Measurements from ENCODE around the gene TMC4. TPM values are rescaled to one million over a fixed set of nuclear protein-coding genes. Genes with fewer than 3 reads are reported as not detected.
"Not testable (repeated sequence)": the region's sequence is repeated elsewhere in the genome, so short reads cannot be mapped to it uniquely, and the experiment has no call there.

TMC4 gene
- total RNA-seq, 1 donor from 2014 or later = 2.6 TPM

DNA sequence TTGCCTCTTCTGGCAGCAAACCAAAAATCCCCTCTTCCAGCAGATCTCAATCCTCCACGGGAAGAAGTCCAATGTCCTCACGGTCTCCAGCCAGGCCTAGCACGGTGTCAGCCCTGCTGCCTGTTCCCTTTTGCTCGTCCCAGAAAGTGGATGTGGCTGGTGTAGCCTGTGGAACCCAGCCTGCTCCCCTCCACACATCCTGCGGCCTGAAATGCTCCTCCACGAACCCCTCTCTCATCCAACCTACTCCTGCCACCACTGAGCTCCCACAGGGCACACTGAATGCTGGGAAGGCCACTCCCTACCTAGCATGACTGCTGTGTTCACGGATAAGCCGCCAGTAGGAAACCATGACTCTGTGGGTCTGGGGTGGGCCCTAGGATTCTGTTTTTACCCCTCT lies 13.4 kb upstream of the TMC4 start:
- H3K9me3 Mint-ChIP-seq (ENCODE audit: unreplicated experiment) = no peaks in the 10 kb centered on the region
- peaks cover 32% of the 10 kb centered on the region for H3K36me3 Mint-ChIP-seq (ENCODE audit: low read depth, unreplicated experiment)
- H3K4me1 Mint-ChIP-seq (ENCODE audit: unreplicated experiment) = peaks cover 26% of the 10 kb centered on the region
- TF ChIP-seq, protein P1, sequence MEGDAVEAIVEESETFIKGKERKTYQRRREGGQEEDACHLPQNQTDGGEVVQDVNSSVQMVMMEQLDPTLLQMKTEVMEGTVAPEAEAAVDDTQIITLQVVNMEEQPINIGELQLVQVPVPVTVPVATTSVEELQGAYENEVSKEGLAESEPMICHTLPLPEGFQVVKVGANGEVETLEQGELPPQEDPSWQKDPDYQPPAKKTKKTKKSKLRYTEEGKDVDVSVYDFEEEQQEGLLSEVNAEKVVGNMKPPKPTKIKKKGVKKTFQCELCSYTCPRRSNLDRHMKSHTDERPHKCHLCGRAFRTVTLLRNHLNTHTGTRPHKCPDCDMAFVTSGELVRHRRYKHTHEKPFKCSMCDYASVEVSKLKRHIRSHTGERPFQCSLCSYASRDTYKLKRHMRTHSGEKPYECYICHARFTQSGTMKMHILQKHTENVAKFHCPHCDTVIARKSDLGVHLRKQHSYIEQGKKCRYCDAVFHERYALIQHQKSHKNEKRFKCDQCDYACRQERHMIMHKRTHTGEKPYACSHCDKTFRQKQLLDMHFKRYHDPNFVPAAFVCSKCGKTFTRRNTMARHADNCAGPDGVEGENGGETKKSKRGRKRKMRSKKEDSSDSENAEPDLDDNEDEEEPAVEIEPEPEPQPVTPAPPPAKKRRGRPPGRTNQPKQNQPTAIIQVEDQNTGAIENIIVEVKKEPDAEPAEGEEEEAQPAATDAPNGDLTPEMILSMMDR (IDR thresholded peaks at IDR 0.05; ENCODE audit: unreplicated experiment) = no peak
- peaks cover 16% of the 10 kb centered on the region for H3K27me3 Mint-ChIP-seq (ENCODE audit: unreplicated experiment)
- H3K27ac Mint-ChIP-seq (ENCODE audit: unreplicated experiment) = peak overlapping the region; percentile 24
- H3K4me3 Mint-ChIP-seq (ENCODE audit: unreplicated experiment) = peak overlapping the region; percentile 59
- DNase-seq (ENCODE audit: low spot score) = no peak

DNA sequence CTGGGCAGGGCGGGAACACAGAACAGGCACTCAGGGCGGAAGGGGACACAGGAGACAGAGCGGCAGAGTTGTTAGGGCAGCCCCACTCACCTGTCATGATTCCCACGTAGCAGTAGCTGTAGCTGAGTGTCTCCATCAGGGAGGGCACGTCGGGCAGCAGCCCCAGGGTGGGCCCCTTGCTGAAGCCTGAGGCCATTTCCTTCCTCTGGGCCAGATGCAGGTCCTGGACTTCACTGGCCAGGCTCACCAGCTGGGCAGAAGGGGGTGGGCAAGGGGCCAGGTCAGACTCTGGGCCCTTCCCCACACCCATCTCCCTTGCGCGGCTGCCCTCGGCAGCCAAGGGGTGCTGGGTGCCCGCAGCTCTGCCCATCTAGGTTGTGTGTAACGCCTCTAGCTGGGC lies 10.5 kb upstream of the TMC4 start:
- TF ChIP-seq, protein P1 (IDR thresholded peaks at IDR 0.05; ENCODE audit: unreplicated experiment) = no peak
- Mint-ChIP-seq H3K36me3 (ENCODE audit: low read depth, unreplicated experiment) (peaks cover 30% of the 10 kb centered on the region), H3K27me3 (ENCODE audit: unreplicated experiment) (peaks cover 19% of the 10 kb centered on the region), H3K4me3 (ENCODE audit: unreplicated experiment) (no peak overlapping the region), H3K4me1 (ENCODE audit: unreplicated experiment) (peaks cover 25% of the 10 kb centered on the region), H3K27ac (ENCODE audit: unreplicated experiment) (peak overlapping the region; percentile 52), H3K9me3 (ENCODE audit: unreplicated experiment) (no peaks in the 10 kb centered on the region)
- DNase-seq (ENCODE audit: low spot score) = no peak

DNA sequence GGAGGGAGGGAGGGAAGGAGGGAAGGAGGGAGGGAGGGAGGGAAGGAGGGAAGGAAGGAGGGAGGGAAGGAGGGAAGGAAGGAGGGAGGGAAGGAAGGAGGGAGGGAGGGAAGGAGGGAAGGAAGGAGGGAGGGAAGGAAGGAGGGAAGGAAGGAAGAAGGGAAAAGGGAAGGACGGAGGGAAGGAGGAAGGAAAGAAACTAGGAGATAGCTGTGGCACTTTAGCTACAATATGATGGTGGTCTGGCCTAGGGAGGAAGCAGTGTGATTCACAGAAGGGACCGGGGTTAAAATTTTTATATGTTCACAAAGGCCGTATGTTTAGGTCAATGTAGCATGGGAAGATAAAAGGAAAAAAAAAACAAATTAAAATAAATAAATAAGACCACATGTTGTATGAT lies 8.9 kb upstream of the TMC4 start:
- peaks cover 35% of the 10 kb centered on the region for H3K36me3 Mint-ChIP-seq (ENCODE audit: low read depth, unreplicated experiment)
- not testable (repeated sequence) for H3K9me3 Mint-ChIP-seq (ENCODE audit: unreplicated experiment)

DNA sequence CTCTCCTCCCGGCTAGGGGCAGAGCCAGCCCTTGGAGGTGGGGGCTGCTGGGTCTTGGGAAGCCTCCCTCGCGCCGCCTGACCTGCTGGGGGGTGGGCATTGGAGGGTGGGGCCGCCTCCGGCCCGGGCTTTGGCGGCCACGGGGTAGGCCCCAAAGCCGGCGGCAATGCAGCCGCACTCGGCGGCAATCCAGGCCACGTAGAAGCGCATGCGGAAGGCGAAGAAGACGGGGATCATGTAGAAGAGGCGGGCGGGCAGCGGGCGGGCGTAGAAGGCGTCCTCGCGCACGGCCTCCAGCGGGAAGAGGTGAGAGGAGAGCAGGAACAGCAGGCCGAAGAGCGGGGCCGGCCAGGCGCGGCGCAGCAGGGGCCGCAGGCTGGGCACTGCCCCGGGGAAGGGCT lies 7.7 kb upstream of the TMC4 start:
- Mint-ChIP-seq H3K36me3 (ENCODE audit: low read depth, unreplicated experiment) (peaks cover 30% of the 10 kb centered on the region), H3K4me1 (ENCODE audit: unreplicated experiment) (peaks cover 14% of the 10 kb centered on the region), H3K9me3 (ENCODE audit: unreplicated experiment) (no peaks in the 10 kb centered on the region), H3K27me3 (ENCODE audit: unreplicated experiment) (peaks cover 20% of the 10 kb centered on the region), H3K4me3 (ENCODE audit: unreplicated experiment) (no peak overlapping the region), H3K27ac (ENCODE audit: unreplicated experiment) (no peak overlapping the region)
- TF ChIP-seq, protein P1 (IDR thresholded peaks at IDR 0.05; ENCODE audit: unreplicated experiment) = no peak
- no peak for DNase-seq (ENCODE audit: low spot score)

More for the DNA sequence above, 8.9 kb upstream of the TMC4 start:
- Mint-ChIP-seq H3K4me1 (ENCODE audit: unreplicated experiment) (peaks cover 14% of the 10 kb centered on the region), H3K27me3 (ENCODE audit: unreplicated experiment) (peaks cover 20% of the 10 kb centered on the region)
- not testable (repeated sequence) for H3K4me3 Mint-ChIP-seq (ENCODE audit: unreplicated experiment); DNase-seq (ENCODE audit: low spot score); H3K27ac Mint-ChIP-seq (ENCODE audit: unreplicated experiment)

DNA sequence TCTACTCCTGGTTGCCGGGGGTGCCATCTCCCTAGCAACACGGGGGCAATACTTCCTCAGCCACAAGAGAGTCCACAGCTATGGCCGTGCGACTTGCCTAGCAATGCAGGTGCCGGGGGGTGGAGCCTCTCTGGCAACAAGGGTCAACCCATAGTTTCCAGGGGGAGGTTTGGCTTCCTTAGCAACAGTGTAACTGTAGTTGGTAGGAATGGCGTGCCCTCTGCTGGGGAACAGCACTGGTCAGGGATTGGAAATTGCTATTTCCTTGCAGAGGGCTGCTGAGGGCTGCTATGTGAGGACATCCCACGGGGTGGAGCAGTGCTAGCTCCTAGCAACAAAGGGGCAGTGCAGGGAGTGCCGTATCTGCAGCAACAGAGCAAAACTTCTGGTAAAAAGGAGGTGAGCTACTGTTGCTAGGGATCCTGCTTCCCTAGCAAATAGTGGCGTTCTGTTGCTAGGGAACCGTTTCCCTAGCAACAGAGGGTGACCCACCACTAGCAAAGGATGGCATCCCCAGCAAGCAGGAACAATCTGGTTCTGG lies 7.0 kb upstream of the TMC4 start:
- TF ChIP-seq, protein P1 (IDR thresholded peaks at IDR 0.05; ENCODE audit: unreplicated experiment) = peak; percentile 20
- H3K27ac Mint-ChIP-seq (ENCODE audit: unreplicated experiment) = peak overlapping the region; percentile 94

More for the DNA sequence above, 7.0 kb upstream of the TMC4 start:
- Mint-ChIP-seq H3K4me1 (ENCODE audit: unreplicated experiment) (peaks cover 11% of the 10 kb centered on the region), H3K27me3 (ENCODE audit: unreplicated experiment) (peaks cover 20% of the 10 kb centered on the region), H3K4me3 (ENCODE audit: unreplicated experiment) (peak overlapping the region; percentile 76), H3K9me3 (ENCODE audit: unreplicated experiment) (no peaks in the 10 kb centered on the region), H3K36me3 (ENCODE audit: low read depth, unreplicated experiment) (peaks cover 25% of the 10 kb centered on the region)
- peak; percentile 75 for DNase-seq (ENCODE audit: low spot score)
